GM18867 (cell line): ENCODE data around the gene AP4B1.
"Not testable (repeated sequence)": the region's sequence is repeated elsewhere in the genome, so short reads cannot be mapped to it uniquely, and the experiment has no call there.

Experiments used
- ATAC-seq: cut with Tn5 transposase; IDR thresholded peaks from one replicate; pipeline ENCODE4 v1.9.1; 2021; ENCODE audit warnings: mild to moderate bottlenecking, moderate library complexity; ENCODE audit not compliant: unreplicated experiment

Gene AP4B1

GRCh38 chr1:113859478-113860175 lies 45.0 kb downstream of the AP4B1 start:
- peak; percentile 85 for ATAC-seq

DNA sequence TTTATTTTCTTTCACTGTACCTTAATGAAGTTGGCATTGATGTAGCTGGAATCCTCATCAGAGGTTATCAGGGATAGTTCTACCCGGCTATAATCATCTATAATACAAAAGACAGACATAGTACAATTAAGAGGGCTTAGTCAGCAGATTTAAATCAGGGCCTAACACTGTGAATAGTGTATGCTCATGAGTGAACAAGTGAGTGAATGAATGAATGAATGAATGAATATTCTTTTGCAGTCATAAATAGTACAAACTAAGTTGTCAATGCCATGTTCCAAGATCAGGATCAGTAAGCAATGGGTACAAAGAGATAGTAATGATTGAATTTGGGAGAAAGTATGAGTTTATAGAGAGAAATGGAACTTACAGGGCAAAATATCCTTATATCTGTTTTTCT lies 45.6 kb downstream of the AP4B1 start:
- ATAC-seq, result no peak

DNA sequence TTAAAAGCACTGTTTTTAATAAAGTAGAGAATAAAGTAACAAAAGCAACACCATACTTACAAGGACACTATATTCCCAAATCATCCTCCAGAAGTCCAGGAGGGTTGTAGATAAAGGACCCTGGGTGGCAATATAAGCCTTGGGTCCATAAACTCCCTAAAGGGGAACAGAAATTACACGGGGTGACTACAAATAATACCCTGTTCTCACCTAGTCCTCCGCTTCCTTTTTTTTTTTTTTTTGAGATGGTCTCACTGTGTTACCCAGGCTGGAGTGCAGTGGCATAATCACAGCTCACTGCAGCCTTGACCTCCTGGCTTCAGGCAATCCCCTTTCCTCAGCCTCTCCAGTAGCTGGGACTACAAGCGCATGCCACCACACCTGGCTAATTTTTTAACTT lies 46.2 kb downstream of the AP4B1 start:
- peak; percentile 49 for ATAC-seq

DNA sequence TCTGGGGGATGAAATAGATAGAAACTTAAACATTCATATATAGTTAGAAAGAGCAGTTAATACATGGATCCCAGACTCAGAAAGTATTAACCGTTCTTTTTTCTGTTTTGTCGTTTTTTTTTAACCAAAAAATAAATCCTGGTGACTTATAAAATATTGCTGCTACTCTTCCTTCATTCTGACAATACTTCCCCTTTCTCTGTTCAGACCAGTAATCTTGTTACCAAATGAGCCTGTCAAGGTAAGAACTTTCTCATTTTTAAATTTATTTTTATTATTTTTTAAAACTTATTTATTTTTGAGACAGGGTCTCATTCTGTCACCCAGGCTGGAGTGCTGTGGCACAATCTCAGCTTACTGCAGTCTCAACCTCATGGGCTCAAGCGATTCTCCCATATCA lies 46.8 kb downstream of the AP4B1 start:
- ATAC-seq, result no peak

DNA sequence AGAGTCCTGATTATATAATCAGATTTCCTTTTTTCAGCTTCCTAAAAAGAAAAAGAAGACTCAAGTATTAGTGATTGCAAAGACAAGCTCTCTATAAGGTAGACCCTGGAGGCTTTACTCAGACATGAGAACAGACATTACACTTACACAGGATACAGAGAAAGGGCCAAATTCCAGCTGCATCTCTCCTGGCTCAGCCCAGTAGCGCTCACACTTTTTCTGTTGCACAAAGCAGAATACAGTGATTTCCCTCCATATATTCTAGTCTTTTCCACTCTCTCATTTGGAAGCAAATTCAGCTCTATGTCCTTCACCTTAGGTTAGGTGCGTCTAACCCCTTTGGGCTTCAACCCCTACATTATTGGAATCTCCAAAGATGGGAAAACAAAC lies 48.2 kb downstream of the AP4B1 start:
- no peak for ATAC-seq

DNA sequence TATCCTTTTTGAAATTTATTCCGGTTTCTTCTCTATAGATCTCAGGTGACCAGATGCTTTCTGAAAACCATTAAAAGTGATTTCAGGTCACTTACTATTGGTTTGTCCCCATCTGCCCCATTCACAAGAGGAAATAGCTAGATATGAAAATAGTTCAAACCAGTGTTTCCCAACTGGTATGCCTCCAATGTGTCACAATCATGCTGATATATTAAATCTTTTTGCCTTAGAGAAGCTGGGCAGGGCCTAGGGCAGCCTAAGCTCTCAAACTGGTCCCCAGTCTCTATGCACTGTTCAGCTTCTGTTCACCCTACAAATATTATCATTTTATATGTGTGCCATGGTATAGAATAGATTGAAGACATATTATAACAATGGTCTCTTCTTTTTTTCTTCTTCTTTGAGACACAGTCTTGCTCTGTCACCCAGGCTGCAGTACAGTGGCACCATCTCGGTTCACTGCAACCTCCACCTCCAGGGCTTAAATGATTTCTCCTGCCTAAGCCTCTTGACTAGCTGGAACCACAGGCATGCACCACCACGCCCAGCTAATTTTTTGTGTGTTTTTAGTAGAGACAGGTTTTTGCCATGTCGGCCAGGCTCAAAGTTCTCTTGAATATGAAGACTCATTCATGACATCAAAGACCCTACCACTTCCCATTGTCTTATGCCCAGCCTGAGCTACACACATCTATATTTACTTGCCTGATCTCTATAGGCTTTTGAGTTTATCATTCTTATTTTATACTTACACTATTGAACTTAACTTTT lies 48.8 kb downstream of the AP4B1 start:
- no peak for ATAC-seq

DNA sequence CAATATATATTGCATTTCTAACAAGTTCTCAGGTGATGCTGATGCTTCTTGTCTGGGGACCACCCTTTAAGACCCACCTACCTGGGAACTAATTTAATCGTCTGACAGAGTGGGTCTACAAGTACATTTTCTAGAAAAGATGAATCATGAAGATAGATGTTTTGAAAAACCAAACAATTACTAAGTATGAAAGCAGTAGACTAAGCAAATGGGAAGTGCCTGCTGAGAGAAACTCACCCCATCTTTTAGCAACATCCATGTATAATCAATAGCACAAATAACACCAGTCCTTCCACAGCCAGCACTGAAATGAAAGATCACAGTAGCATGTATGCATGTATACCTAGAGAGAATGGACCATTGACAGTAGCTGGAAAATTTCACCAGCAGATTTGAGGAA lies 50.4 kb downstream of the AP4B1 start:
- ATAC-seq, result no peak

- not testable (repeated sequence) for ATAC-seq
Measured at GRCh38 chr1:113852694-113853093, 51.9 kb downstream of the AP4B1 start.

DNA sequence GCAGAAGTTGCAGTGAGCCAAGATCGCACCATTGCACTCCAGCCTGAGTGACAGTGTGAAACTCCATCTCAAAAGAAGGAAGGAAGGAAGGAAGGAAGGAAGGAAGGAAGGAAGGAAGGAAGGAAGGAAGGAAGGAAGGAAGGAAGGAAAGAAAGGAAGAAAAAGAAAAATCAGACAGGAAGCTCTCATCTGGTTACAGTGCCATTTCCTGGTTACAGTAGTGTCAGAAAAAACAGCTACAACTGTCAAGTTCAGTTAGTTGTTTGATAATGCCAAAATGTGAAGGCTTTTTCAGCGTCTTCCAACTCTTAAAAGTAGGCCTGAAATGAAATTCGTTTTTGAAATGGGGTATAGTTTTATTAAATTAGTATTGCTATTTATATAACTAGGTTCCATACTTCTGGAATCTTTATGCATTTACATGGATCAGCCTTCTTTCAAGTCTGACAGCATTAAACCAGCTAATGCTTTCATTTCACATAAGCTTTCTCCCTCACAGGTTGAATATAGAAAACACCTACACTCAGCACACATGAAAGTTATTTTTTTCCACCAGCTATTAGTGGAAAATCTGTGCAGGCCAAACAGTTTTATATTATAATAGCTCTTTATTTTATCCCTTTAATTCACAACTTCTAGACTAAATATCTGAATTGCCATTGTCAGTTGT lies 54.3 kb downstream of the AP4B1 start:
- ATAC-seq, result no peak

GRCh38 chr1:113849072-113849471 lies 55.5 kb downstream of the AP4B1 start:
- ATAC-seq, result no peak

DNA sequence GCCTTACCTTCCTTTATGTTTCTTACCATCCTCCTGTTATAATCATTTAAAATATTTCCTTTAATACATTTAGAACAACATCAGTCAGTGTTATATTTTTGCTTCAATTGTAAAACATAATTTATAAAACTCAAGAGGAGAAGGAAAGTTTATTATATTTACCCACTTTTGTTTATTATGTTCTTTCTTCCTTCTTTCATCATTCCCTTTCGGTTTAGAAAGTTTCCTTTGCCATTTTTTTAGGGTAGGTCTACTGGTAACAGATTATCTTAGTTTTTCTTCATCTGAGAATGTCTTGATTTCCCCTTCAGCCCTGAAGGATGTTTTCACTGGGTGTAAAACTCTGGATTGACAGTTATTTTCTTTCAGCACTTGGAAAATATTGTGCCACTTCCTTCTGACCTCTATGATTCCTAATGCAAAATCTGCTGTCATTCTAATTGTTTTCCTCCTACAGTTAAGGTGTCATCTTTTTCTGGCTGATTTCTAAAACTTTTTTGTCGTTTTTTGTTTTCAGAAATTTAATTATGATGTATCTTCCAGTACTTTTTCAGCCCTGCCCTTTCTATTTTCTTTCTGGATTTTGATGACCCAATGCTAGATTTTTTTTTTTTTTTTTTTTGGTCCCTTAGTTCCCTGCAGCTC lies 58.1 kb downstream of the AP4B1 start:
- no peak for ATAC-seq
